NCI-H345 (cell line): Measurements from ENCODE around the gene CENPE.
"Not testable (repeated sequence)": the region's sequence is repeated elsewhere in the genome, so short reads cannot be mapped to it uniquely, and the experiment has no call there.

Experiments used
- DNase-seq: peaks from one replicate; lab custom pipeline; 2025; lab: John Stamatoyannopoulos, UW

CENPE gene, protein sequence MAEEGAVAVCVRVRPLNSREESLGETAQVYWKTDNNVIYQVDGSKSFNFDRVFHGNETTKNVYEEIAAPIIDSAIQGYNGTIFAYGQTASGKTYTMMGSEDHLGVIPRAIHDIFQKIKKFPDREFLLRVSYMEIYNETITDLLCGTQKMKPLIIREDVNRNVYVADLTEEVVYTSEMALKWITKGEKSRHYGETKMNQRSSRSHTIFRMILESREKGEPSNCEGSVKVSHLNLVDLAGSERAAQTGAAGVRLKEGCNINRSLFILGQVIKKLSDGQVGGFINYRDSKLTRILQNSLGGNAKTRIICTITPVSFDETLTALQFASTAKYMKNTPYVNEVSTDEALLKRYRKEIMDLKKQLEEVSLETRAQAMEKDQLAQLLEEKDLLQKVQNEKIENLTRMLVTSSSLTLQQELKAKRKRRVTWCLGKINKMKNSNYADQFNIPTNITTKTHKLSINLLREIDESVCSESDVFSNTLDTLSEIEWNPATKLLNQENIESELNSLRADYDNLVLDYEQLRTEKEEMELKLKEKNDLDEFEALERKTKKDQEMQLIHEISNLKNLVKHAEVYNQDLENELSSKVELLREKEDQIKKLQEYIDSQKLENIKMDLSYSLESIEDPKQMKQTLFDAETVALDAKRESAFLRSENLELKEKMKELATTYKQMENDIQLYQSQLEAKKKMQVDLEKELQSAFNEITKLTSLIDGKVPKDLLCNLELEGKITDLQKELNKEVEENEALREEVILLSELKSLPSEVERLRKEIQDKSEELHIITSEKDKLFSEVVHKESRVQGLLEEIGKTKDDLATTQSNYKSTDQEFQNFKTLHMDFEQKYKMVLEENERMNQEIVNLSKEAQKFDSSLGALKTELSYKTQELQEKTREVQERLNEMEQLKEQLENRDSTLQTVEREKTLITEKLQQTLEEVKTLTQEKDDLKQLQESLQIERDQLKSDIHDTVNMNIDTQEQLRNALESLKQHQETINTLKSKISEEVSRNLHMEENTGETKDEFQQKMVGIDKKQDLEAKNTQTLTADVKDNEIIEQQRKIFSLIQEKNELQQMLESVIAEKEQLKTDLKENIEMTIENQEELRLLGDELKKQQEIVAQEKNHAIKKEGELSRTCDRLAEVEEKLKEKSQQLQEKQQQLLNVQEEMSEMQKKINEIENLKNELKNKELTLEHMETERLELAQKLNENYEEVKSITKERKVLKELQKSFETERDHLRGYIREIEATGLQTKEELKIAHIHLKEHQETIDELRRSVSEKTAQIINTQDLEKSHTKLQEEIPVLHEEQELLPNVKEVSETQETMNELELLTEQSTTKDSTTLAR (N-terminal part only)

GRCh38 chr4:103198111-103198765 is at the start of gene CENPE:
CENPE (minus strand) TSS chr4:103198343; CDS start chr4:103198319, 24 bp downstream.
- peak; percentile 83 for DNase-seq

DNA sequence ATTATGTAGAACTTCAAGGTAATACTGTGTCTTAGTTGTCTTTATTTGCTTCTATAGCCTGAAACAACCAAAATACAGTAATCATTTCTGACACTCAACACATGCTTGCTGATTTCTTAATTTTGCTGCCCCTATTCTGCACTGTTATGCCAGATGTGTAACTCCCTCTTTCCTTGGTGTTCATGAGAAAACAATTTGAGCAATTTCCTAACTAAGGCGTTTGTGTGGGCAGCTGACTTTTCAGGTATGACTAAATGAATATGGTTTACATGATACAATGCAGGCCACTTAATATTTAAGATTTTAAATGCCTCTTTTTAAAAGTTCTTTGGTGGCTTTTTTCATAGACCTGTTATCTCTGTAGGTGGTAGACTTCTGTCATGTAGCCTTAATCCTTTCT is 46.1 kb upstream of the CENPE start:
- DNase-seq: no peak

GRCh38 chr4:103230938-103231337 is 32.8 kb upstream of the CENPE start:
- DNase-seq: not testable (repeated sequence)

DNA sequence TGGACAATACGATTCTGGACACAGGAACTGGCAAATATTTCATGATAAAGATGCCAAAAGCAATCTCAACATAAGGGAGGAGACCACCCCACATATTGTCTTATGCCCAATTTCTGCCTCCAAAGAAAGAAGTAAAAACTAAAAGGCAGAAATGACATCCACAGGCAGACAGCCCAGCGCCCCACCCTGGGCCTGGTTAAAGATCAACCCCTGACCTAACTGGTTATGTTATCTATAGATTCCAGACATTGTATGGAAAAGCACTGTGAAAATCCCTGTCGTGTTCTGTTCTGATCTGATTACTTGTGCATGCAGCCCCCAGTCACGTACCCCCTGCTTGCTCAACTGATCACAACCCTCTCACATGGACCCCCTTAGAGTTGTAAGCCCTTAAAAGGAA is 25.4 kb upstream of the CENPE start:
- DNase-seq: not testable (repeated sequence)

GRCh38 chr4:103207673-103208072 is 9.5 kb upstream of the CENPE start:
- no peak for DNase-seq

DNA sequence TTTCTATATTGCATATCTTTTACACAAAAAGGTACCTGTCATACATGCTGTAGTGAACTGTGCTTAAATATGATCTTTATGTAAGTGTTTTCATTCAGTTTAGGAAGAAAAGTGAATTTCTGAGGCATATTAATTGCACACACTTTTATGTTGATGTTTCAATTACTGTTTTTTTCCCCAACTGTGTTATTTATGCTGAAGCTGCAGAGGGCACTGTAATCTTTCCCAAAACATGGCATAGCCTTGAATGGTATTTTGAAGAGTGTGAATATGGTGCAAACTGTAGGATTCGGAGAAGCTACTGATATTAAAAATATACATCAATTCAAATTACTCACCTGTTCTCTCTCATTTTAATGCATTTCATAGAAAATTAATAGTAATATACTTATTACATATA is 6.0 kb upstream of the CENPE start:
- peak; percentile 3 for DNase-seq

GRCh38 chr4:103201724-103202123 is 3.6 kb upstream of the CENPE start:
- no peak for DNase-seq

DNA sequence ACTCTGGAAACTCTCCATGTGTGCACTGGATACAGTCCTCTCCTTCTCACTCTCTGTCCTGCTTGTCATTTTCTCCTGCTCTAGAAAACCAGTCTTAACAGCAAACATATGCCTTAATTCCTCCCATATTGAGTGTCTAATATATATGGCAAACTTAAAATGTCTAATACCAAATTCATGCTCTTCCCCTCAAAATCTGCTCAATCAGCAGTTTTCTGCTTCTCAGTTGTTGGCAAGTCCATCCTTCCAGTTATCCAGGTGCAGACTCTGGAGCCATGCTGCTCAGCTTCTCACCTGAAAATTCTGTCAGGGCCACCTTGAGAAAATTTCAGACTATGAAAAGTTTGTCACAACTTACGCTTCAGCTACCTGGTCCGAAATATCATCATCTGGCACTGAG is 3.1 kb upstream of the CENPE start:
- no peak for DNase-seq

- no peak for DNase-seq
Measured at GRCh38 chr4:103199009-103199408, 866 bp upstream of the CENPE start.

DNA sequence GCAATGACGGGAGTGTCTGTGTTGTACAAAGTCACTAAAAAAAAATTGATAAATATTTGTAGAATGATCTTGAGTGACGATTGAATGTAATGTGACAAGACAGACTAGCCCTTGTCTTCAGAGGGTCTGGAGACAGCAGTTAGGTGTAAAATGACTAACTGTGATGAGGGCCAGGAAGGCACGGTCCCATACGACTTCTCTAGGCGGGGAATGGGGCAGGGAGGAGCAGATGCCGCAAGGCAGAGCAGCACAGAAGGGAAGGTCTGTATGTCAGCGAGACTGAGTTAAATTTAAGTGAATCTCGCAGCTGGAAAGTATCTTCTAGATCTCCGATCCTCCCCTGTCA is 405 bp downstream of the CENPE start:
- no peak for DNase-seq

GRCh38 chr4:103193457-103193856 is 4.7 kb downstream of the CENPE start:
- no peak for DNase-seq

GRCh38 chr4:103171006-103171405 is 27.1 kb downstream of the CENPE start:
- no peak for DNase-seq

DNA sequence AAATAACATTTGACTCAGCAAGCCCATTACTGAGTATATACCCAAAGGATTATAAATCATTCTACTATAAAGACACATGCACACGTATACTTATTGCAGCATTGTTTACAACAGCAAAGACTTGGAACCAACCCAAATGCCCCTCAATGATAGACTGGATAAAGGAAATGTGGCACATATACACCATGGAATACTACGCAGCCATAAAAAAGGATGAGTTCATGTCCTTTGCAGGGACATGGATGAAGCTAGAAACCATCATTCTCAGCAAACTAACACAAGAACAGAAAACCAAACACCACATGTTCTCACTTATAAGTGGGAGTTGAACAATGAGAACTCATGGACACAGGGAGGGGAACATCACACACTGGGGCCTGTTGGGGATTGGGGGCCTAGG is 28.4 kb downstream of the CENPE start:
- not testable (repeated sequence) for DNase-seq

- no peak for DNase-seq
Measured at GRCh38 chr4:103168993-103169392, 29.1 kb downstream of the CENPE start.

- DNase-seq: no peak
Measured at GRCh38 chr4:103162176-103162575, 36.0 kb downstream of the CENPE start.

DNA sequence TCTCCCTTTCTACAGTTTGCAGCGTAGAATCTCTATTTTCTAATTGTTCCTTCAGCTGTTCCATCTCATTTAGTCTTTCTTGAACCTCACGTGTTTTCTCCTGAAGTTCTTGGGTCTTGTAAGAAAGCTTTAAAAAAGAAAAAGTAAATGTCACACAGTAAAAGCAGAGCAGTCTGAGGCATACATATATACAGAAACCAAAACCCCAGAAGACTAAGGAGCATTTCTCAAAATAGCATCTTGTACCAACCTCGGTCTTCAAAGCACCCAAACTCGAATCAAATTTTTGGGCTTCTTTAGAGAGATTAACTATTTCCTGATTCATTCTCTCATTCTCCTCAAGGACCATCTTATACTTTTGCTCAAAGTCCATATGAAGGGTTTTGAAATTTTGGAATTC is 39.4 kb downstream of the CENPE start:
- no peak for DNase-seq

GRCh38 chr4:103156106-103156505 is 42.0 kb downstream of the CENPE start:
- DNase-seq: no peak

GRCh38 chr4:103152381-103152780 is 45.8 kb downstream of the CENPE start:
- DNase-seq: no peak

DNA sequence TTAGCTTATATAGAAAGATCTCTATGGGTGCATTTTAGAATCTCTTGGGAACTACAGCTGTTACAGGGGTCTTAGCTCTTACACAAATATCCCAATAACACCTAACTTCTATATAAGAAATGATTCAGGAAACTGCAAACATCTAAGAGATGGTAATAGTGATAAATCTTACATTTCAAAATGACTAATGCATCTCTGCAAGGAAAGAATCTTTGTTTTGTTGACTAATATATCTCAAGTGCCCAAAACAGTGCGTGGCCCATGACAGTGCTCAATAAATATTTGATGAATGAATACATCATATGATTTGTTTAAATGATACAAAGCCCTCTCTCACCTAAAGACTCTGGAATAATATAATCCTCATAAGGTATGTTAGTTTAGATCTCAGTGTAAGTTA is 47.5 kb downstream of the CENPE start:
- DNase-seq: no peak

DNA sequence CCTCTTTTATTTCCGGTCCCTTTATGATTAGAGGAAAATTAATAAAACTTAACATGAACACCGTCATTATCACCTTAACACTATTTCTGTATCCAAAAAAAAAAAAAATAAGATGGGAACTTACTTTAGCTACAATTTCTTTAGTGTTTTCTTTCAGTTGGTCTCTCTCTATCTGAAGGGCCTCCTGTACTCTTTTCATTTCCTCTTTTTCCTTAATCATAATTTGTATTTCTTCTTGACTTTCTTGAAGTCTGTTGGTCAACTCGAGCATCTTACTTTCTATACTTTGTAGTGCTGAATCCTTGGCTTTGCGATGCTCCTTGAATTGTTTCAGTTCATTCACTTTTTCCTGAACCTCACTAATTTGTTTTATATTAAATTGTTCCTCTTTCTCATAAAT is 53.2 kb downstream of the CENPE start:
- DNase-seq: no peak

DNA sequence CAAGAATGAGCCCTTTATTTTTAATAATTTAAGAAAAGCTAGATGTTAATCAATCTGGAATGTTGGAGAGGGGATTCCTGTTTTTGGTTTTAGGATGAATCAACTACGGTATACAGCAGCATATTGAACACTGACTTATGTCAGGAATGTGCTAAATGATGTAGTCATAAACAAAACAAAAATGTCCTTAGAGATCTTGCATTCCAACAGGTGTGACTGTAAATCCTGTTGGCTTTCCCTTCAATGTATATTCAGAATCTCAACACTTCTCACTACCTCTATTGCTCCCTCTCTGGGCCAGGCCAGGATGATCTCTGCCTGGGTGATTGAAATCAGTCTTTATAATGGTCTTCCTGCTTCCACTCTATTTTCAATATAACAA is 60.7 kb downstream of the CENPE start:
- no peak for DNase-seq
